ENCODE data around the gene KRTAP4-12.
"Not testable (repeated sequence)": the region's sequence is repeated elsewhere in the genome, so short reads cannot be mapped to it uniquely, and the experiment has no call there.

The KRTAP4-12 gene

DNA sequence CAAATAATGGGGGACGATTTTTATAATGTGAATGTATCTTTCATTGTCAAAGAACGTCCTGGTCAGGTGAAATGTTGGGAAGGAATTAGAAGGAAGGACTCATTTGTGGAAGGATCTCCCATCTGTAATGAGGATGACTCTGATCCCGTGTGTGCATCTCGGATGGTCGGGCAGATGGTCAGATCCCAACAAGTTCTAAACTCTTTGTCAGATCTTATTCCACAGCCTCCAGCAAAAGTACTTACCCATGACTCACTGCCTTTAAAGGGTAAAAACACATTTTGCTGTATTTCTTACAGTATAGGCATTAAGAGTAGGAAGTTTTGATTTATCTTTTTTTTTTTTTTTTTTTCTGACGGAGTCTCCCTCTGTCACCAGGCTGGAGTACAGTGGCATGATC lies 25.5 kb downstream of the KRTAP4-12 start:
- no peak overlapping the region for H3K4me3 ChIP-seq (replicated peaks; ENCODE audit: low read depth, low read length)
- TF ChIP-seq, protein P1, sequence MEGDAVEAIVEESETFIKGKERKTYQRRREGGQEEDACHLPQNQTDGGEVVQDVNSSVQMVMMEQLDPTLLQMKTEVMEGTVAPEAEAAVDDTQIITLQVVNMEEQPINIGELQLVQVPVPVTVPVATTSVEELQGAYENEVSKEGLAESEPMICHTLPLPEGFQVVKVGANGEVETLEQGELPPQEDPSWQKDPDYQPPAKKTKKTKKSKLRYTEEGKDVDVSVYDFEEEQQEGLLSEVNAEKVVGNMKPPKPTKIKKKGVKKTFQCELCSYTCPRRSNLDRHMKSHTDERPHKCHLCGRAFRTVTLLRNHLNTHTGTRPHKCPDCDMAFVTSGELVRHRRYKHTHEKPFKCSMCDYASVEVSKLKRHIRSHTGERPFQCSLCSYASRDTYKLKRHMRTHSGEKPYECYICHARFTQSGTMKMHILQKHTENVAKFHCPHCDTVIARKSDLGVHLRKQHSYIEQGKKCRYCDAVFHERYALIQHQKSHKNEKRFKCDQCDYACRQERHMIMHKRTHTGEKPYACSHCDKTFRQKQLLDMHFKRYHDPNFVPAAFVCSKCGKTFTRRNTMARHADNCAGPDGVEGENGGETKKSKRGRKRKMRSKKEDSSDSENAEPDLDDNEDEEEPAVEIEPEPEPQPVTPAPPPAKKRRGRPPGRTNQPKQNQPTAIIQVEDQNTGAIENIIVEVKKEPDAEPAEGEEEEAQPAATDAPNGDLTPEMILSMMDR (IDR thresholded peaks at IDR 0.05; ENCODE audit: low read depth, low read length, missing control alignments), result no peak
- peak; percentile 80 for DNase-seq (ENCODE audit: extremely low read depth, low read depth)

DNA sequence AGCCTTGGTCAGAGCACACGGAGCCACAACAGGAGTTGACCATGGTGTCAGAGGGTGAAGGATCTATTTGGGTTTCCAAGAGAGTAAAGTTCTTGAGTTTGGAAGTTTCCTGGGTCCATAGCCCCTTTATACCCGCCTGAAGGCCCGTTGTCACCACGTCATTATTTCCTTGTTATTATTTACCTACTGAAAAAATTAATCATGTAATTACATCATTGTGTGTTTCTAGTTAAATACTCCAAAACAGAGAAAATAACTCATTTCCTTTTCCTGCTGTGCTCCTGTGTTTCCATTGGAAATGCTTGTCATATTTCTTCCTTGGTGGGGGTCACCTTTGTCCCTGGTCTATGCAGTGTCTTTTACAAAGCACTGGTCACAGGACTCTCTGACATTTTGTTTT lies 25.9 kb downstream of the KRTAP4-12 start, which contains the start of gene KRTAP4-8:
KRTAP4-8 (minus strand) TSS at position 101 of the 400 bp plus-strand sequence; CDS start at position 43, 58 bp downstream.
- TF ChIP-seq, protein P1 (IDR thresholded peaks at IDR 0.05; ENCODE audit: low read depth, low read length, missing control alignments), result no peak
- H3K4me3 ChIP-seq (replicated peaks; ENCODE audit: low read depth, low read length), result no peak within 1 kb of the TSS
- no peak for DNase-seq (ENCODE audit: extremely low read depth, low read depth)

DNA sequence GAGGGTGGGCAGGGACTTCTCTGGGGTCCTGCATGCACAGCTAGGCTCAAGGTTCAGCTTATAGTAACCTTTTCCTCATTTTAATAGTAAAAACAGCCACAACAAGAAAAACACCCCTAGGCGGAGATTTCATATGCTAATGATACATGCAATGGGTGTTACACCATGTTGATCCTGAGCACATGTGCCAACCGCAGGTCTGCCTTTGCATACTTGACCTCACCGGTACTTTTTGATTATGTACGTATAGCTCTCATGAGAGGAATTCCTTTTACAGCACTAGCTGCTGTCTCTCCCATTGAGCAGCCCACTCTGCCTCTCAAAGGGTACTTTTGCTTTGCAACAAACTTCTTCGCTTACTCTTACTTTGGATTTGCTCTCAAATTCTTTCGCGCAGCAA lies 27.9 kb downstream of the KRTAP4-12 start:
- no peak overlapping the region for H3K4me3 ChIP-seq (replicated peaks; ENCODE audit: low read depth, low read length)
- TF ChIP-seq, protein P1 (IDR thresholded peaks at IDR 0.05; ENCODE audit: low read depth, low read length, missing control alignments), result no peak
- no peak for DNase-seq (ENCODE audit: extremely low read depth, low read depth)

DNA sequence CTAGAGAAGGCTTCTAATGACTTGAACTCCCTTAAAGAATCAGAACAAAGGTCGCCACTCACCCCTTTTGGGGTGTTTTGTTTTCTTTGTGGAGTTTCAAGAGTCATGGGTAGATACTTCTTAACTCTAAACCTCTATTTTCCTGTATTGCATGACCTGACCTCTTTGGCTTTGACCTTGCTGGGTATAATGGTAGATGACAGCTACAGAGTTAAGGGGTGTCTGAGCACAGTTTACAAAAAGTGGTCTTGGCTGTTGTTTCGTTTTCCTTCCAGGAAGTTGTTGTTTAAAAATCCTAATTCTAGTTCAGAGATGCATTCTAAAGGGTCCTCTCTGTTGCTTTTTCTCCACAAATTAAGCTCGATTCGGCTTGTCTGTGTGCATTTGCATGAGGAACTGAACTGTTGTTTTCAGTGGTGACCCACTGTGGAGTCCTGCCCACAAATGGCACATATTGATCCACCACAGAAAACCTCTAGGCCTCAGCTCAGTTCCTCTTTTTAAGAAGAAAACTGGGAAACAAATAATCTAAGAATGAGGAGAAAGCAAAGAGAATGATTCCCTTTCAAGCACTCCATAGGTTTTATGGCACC lies 35.1 kb downstream of the KRTAP4-12 start:
- DNase-seq (ENCODE audit: extremely low read depth, low read depth); H3K4me3 ChIP-seq (replicated peaks; ENCODE audit: low read depth, low read length): not testable (repeated sequence)

DNA sequence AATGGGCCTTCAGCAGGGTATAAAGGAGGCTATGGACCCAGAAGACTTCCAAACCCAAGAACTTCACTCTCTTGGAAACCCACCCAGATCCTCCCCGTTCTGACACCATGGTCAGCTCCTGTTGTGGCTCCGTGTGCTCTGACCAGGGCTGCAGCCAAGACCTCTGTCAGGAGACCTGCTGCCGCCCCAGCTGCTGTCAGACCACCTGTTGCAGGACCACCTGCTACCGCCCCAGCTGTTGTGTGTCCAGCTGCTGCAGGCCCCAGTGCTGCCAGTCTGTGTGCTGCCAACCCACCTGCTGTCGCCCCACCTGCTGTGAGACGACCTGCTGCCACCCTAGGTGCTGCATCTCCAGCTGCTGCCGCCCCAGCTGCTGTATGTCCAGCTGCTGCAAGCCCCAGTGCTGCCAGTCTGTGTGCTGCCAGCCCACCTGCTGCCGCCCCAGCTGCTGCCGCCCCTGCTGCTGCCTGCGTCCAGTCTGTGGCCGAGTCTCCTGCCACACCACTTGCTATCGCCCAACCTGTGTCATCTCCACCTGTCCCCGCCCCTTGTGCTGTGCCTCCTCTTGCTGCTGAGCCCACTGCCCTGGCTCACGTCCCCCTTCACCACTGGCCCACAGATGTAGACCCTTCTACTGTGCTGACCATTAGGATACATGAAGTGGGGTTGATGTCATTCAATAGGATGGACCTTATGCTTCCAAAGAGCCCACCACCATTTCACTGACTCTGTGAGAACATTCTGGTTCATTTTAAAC lies 39.7 kb downstream of the KRTAP4-12 start, which contains the start of gene KRTAP4-7:
KRTAP4-7 (plus strand) TSS at position 51 of the 757 bp plus-strand sequence; CDS start at position 108, 57 bp downstream.
- not testable (repeated sequence) for H3K4me3 ChIP-seq (replicated peaks; ENCODE audit: low read depth, low read length); DNase-seq (ENCODE audit: extremely low read depth, low read depth)

DNA sequence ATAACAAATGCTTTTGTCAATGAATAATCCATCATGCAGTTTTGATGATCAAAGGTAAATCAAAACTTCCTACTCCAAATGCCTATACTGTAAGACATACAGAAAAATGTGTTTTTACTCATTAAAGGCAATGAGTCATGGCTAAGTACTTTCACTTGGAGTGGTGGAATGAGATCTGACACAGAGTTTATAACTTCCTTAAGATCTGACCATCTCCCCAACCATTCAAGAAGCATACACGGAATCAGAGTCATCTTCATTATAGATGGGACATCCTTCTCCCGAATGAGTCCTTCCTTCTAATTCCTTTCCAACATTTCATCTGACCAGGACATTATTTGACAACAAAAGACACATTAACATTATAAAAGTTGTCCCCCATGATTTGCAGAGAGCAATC lies 40.6 kb downstream of the KRTAP4-12 start:
- H3K4me3 ChIP-seq (replicated peaks; ENCODE audit: low read depth, low read length); DNase-seq (ENCODE audit: extremely low read depth, low read depth): not testable (repeated sequence)

DNA sequence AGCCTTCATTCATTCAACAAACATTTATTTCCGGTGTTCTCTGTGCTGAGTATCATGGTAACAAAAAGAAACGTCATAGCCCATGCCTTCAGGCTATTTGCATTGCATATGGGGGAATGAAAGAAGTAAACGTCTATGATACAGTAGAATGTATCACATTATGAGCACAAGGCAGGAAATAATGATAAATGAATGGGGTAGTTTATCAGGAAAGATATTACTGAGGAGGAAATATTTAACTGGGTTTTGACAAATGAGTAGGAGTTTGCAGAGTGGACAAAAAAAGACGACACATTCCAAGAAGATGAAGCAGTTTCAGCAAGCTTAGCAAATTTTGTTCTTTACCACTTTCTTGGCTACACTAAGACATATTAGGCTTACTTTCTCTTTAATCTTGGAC lies 41.4 kb downstream of the KRTAP4-12 start:
- H3K4me3 ChIP-seq (replicated peaks; ENCODE audit: low read depth, low read length), result no peak overlapping the region
- no peak for DNase-seq (ENCODE audit: extremely low read depth, low read depth)
- TF ChIP-seq, protein P1 (IDR thresholded peaks at IDR 0.05; ENCODE audit: low read depth, low read length, missing control alignments), result no peak

DNA sequence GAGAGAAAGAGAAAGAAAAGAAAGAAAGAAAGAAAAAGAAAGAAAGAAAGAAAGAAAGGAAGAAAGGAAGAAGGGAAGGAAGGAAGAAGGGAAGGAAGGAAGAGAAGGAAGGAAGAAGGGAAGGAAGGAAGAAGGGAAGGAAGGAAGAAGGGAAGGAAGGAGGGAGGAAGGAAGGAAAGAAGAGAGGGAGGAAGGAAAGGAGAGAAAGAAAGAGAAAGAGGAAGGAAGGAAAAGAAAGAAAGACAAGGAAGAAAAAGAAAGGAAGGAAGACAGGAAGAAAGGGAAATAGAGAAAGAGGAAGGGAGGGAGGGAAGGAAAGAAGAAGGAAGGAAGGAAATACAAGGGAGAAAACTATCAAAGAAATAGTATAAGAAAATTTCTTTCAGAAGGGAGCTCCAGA lies 47.2 kb downstream of the KRTAP4-12 start:
- DNase-seq (ENCODE audit: extremely low read depth, low read depth), result no peak
- TF ChIP-seq, protein P1 (IDR thresholded peaks at IDR 0.05; ENCODE audit: low read depth, low read length, missing control alignments), result no peak

More for the DNA sequence above, 47.2 kb downstream of the KRTAP4-12 start:
- no peak overlapping the region for H3K4me3 ChIP-seq (replicated peaks; ENCODE audit: low read depth, low read length)

Data from HFF-Myc (cell line).